GM10266 (cell line): ENCODE data around the gene PRR11.

Source experiments
- DNase-seq: peaks from one replicate; pipeline ENCODE4 v3.0.0; 2012; ENCODE audit errors: extremely low spot score
- TF ChIP-seq, protein P1 (sequence below): IDR thresholded peaks from 2 replicates; pipeline ENCODE4 v1.5.1; 2012; ENCODE audit warnings: mild to moderate bottlenecking, low read depth; ENCODE audit not compliant: control insufficient read depth, insufficient read depth; ENCODE audit errors: missing control alignments

The PRR11 gene

DNA sequence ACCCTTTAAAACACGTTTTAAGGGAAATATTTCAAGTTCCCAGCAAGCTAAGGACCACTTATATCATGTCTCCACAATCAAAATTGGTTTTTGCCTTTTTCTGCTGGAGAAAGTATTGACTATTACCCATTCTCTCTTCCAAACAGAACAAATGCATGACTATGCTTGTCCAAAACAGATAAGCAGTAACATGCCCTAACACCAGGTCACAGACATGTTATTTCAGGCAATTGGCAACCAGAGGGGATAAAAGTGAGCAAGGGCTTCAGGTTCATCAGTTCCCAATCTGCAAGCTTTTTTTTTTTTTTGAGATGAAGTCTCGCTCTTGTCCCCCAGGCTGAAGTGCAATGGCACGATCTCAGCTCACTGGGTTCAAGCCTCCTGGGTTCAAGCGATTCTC, 15.6 kb upstream of the PRR11 start:
- no peak for DNase-seq
- TF ChIP-seq, protein P1, sequence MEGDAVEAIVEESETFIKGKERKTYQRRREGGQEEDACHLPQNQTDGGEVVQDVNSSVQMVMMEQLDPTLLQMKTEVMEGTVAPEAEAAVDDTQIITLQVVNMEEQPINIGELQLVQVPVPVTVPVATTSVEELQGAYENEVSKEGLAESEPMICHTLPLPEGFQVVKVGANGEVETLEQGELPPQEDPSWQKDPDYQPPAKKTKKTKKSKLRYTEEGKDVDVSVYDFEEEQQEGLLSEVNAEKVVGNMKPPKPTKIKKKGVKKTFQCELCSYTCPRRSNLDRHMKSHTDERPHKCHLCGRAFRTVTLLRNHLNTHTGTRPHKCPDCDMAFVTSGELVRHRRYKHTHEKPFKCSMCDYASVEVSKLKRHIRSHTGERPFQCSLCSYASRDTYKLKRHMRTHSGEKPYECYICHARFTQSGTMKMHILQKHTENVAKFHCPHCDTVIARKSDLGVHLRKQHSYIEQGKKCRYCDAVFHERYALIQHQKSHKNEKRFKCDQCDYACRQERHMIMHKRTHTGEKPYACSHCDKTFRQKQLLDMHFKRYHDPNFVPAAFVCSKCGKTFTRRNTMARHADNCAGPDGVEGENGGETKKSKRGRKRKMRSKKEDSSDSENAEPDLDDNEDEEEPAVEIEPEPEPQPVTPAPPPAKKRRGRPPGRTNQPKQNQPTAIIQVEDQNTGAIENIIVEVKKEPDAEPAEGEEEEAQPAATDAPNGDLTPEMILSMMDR = no peak

DNA sequence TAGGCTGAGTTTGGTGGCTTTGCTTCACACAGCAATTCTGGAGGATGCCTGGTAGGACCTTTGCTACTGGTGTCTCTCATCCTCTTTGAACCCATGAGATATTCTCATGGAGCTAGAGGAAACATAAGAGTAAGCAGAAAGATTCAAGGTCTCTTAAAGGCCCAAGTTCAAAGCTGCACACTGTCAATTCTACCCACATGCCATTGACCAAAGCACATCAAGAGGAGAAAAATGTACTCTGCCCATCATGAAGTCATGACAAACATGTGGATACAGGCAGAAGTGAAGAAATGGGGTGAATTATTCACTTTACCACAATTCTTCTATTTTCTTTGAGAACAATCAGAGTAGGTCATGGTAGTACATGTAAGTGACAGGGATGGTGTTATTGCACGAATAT, 13.7 kb upstream of the PRR11 start:
- TF ChIP-seq, protein P1 = no peak
- no peak for DNase-seq

DNA sequence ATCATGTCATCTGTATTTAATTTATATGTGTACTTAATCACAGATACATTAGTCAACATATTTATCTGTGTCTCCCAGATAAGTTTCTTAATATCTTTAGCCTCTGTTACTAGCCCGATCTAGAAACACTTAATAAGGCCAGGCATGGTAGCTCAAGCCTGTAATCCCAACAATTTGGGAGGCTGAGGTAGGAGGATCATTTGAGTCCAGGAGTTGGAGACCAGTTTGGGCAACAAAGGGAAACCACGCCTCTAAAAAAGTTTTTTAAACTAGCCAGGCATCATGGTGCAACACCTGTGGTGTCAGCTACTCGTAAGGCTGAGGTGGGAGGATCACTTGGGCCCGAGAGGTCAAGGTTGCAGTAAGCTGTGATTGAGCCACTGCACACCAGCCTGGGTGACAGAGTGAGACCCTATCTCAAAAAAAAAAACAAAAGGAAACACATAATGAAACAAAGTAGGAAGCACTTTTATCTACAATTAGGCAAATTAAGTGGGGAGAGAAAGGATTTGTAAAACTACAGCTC, 9.9 kb upstream of the PRR11 start:
- DNase-seq = no peak
- TF ChIP-seq, protein P1 = no peak

DNA sequence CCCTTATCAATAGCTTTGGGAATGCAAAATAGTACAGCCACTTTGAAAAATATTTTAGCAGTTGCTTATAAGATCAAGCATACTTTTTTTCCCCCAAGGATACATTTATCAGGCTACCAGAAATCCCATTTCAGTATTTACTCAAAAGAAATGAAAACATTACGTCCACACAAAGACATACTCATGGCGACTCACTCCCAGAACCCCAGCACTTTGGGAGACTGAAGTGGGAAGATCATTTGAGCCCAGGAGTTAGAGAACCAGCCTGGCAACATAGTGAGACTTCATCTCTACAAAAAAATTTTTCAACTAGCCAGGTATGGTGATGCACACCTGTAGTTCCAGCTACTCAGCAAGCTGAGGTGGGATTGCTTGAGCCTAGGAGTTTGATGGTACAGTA, 6.5 kb upstream of the PRR11 start:
- no peak for DNase-seq
- TF ChIP-seq, protein P1 = no peak

DNA sequence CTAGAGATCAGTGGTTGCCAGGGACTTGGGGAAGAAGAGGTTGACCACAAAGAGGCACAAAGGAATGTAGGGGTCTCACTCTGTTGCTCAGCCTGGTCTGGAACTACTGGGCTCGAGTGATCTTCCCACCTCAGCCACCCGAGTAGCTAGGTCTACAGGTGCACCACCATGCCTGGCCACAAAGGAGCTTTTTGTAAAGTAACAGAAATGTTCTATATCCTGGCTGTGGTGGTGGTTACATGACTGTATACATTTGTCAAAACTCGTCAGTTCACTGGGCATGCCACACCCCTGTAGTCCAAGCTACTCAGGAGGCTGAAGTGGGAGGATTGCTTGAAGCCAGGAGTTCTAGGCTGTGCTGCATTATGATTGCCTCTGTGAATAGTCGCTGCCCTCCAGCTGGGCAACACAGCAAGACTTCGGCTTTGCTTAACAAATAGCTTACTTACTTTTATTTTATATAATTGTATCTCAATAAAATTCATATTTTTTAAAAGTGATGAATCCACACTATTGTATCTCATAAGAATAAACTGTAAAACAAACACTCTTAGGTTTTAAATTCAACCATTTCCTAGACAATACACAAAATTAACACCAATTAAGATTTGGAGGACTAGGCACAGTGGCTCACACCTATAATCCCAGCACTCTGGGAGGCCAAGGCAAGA, 5.6 kb upstream of the PRR11 start:
- no peak for DNase-seq
- TF ChIP-seq, protein P1 = no peak

DNA sequence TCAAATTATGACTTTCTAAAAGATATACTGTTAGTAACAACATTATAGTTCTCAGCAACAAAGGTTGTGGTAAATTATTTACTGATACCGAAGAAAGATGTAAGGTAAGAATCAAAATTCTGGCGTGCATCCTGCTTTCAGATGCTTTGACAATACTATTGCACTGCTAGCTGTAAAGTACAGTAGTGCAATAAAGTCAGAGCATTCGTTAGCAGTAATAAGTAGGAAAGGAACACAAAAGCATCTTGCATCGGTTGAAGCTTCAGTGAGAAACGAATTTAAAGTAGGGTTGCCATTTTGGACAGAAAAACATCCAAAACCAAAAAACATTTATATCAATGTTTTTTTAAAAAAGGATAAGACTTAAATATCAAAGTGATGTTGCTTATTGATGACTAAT, 4.5 kb upstream of the PRR11 start:
- no peak for DNase-seq
- TF ChIP-seq, protein P1 = no peak

DNA sequence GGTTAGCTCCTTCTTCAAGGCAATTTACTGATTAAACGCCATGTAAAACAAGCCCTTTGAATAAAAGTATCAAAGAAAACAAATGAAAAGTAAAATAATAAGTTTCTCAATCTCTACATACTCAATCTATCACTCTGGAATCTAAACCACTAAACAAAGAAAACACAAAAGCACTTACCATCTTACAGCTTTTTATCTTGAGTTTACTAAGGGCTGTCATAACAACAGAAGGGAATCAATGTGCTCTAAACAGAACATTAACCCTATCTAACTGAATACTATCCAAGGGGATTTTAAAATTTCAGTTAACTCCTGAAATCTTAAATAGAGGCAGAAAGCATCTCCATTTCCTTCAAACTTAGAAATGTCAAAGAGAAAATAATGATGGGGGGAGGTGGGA, 4.0 kb upstream of the PRR11 start:
- TF ChIP-seq, protein P1 = no peak
- DNase-seq = no peak
